Fibroblast of skin of back (primary cell): ENCODE measurements around the gene NFATC1.

Source experiments
- DNase-seq: peaks from one replicate; pipeline ENCODE4 v3.0.0-alpha.2; 2013

Gene NFATC1

DNA sequence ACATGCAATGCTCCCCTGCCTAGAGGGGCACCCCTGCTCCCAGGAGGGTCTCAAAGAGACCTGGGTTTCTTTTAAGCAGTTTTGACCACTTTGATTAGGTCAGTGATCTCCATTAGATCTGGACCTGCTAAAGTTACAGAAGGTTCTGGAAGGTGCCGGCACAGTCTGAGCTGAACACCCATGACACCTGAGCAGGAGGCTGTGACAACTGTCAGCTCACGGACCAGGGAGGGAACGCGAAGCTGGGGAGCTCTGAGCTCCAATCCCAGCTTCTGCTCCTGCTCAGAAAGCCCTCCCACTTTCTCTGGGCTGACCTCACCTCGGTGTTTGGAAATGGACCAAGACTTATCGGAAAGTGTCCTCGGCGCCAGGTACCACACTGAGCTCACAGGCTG, 113.8 kb downstream of the NFATC1 start:
- no peak for DNase-seq

- no peak for DNase-seq
Measured at GRCh38 chr18:79510046-79510685, 114.4 kb downstream of the NFATC1 start.

DNA sequence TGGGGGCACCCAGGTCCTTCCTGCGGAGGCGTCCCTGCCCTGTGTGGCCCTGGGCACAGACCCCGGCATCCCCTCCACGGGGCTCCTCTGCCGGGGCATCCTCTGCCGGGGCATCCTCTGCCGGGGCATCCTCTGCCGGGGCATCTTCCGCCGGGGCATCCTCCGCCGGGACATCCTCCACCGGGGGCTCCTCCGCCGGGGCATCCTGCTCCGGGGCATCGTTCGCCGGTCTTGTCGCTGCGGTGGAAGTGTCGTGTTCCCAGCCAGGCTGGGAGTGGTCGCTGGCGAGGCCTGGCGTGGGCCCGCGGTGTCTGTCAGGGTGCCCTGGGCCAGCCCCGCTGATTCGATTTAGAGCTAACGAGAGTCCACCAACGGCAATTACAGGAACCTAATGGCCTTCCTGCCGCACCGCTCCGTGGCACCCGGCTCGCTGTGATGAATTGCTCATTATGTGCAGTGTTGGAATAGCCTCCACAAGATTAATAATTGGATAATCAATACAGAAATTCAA, 115.1 kb downstream of the NFATC1 start:
- no peak for DNase-seq

GRCh38 chr18:79511271-79511670, 115.5 kb downstream of the NFATC1 start:
- no peak for DNase-seq

DNA sequence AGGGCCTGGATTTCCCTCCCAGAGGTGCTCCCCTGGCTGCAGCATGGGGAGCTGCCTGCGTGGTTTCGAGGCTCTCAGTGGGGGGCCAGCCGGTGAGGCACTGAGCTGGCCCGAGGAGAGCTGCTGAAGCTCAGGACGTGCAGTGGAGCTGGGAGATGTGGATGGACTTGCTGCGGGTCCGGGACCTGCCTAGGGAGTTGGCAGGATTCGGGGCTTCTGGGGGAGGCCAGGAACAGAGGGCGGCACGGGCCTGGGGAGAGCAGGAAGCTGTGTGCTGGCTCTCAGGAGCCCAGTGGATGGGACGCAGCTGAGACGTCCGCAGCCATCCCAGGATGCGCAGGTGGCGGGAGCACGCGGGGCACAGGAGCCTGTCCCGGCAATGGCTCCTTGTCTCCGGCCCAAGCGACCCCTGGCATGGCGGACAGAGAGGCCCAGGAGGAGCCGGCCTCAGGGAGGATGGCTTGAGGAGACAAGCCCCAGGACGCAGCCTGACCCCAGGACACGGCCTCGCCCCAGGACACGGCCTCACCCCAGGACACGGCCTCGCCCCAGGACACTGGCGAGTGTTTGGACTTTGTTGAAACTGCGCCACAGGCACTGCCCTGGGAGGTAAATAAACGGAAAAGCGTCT, 116.1 kb downstream of the NFATC1 start:
- DNase-seq, result no peak

DNA sequence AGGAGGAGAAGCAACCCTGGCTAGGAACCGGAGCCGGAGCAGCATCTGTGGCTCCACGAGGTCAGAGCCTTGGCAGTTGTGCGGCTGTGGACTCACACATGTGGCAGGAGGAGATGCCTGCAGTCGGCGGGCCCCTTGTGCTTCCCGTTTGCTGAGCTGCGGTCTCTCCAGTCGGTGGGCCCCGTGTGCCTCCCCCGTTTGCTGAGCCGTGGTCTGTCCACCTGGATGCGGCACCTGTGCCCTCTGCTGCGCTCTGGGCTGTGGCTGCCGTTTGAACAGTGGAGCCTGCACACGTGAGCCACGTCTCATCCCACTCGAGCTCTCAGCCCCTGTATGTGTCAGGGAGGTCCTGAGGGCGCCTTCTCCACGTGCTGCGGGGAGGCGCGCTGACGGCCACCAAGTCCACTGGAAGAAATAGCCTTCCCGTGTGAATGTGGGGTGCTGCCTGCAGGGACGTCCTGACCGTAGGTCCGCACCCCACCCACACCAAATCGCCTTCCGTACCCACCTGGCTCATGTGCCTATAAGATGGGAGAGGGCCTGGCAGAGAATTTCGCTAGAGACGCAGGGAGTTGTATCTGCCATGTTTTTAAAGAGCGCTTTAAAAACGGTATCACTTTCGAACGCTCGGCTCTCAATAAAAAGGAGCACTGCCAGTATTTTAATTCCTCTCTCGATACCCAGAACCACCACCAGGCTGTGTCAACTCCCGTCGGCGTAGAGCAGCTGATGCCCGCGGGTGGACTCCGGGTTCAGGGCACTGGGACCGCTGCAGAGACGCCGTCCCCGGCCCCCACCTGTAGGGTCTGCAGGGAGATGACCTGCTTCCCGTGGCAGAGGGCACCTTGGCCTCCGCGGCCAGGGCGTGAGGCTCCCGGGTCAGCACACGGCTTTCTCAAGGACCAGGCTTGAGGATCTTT, 117.0 kb downstream of the NFATC1 start:
- DNase-seq, result no peak

DNA sequence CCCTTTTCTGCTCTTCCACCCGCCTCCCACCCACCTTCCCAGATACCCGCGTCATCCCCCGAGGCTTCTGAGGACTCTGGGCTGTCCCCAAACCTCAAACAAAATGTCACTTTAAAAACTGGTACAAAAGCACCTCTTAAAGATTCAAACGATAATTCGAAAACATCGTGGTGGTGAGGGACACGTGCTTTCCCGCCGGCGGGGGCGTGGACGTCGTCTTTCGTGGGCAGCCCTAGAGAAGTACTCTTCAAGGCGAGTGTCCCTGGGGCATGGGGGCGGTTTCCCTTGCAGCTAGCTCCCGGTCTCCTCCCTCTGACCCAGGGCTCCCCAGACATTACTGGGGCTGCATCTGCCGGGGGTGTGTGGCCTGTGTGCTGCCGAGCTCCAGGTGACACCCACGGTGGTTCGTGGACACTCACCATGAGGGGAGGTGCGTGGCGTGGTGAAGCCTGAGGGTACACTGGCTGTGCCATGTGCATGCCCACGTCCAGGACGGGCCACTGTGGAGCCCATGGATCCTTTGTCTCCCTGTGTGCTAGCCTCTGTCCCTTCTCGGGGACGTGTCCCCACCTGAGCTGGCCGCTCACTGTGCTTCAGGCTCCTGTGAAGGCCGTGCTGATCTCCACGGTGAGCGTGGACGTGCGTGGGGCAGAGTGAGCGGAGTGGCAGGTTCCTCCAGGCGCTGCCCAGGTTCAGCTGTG, 117.8 kb downstream of the NFATC1 start:
- no peak for DNase-seq

GRCh38 chr18:79515331-79515730, 119.6 kb downstream of the NFATC1 start:
- DNase-seq, result no peak

GRCh38 chr18:79515944-79516351, 120.2 kb downstream of the NFATC1 start:
- no peak for DNase-seq

DNA sequence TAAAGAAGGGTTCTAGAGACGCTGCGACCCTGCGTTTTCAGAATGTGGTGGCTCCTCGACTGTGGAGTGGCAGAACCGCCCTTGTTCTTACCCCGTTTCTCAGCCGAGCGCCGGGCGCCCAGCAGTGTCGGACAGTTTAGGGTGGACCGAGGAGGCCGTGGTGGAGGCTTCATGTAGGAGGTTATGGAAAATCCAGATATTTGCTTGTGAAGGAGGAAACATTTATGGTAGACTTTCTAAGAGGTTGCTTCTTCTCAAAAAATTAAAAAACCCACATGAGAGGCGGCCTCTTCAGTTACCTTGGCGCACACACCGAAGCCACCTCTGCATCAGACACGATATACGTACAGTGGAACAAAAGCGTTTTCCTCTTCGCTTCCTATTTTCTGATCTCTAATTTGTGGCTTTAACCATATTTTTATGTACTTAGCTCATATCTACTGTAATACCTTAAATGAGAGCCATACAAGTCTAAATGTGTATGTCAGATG, 120.8 kb downstream of the NFATC1 start:
- no peak for DNase-seq

- DNase-seq, result no peak
Measured at GRCh38 chr18:79517341-79517740, 121.6 kb downstream of the NFATC1 start.

- DNase-seq, result no peak
Measured at GRCh38 chr18:79518028-79518682, 122.4 kb downstream of the NFATC1 start.

GRCh38 chr18:79518683-79519128, 123.0 kb downstream of the NFATC1 start:
- no peak for DNase-seq

GRCh38 chr18:79519751-79520477, 124.2 kb downstream of the NFATC1 start:
- DNase-seq, result no peak

- DNase-seq, result no peak
Measured at GRCh38 chr18:79520478-79521390, 125.0 kb downstream of the NFATC1 start.

GRCh38 chr18:79521416-79522205, 125.9 kb downstream of the NFATC1 start:
- no peak for DNase-seq

GRCh38 chr18:79522451-79523205, 126.9 kb downstream of the NFATC1 start:
- DNase-seq, result no peak

GRCh38 chr18:79523206-79523735, 127.5 kb downstream of the NFATC1 start:
- no peak for DNase-seq
